DND-41 (cell line): ENCODE results near the gene CFAP73.

Experiments
- EZH2 ChIP-seq: IDR thresholded peaks from 3 replicates; pipeline ENCODE4 v1.6.1; 2012; ENCODE audit warnings: borderline replicate concordance, low read depth, mild to moderate bottlenecking, moderate library complexity, low read length, inconsistent platforms; ENCODE audit not compliant: severe bottlenecking
- TF ChIP-seq, protein P1 (sequence below): IDR thresholded peaks from 2 replicates; pipeline ENCODE4 v1.5.1; 2012; ENCODE audit warnings: borderline replicate concordance, low read length, moderate library complexity, mild to moderate bottlenecking; ENCODE audit not compliant: poor library complexity, severe bottlenecking; ENCODE audit errors: extremely low read depth

DNA sequence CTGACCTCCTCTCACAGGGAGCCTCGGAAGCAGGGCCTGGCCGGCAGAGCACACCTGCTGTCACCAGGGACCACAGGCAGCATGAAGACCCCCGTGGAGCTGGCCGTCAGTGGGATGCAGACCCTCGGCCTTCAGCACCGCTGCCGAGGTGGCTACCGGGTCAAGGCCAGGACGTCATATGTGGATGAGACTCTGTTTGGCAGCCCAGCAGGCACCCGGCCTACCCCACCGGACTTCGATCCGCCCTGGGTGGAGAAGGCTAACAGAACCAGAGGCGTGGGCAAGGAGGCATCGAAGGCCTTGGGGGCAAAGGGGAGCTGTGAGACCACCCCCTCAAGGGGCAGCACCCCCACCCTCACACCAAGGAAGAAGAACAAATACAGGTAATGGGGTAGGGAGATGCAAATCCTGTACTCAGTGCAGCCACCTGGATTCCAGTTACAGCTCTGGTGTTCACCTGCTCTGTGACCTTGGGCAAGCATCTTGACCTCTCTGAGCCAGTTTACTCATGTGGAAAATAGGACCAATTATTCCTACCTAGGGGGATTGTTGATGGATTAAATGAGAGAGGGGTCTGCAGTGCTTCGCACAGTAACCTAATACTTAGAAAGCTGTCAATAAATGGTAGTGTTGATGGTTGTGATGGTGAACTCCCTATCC is 37.3 kb downstream of the CFAP73 start:
- TF ChIP-seq, protein P1, sequence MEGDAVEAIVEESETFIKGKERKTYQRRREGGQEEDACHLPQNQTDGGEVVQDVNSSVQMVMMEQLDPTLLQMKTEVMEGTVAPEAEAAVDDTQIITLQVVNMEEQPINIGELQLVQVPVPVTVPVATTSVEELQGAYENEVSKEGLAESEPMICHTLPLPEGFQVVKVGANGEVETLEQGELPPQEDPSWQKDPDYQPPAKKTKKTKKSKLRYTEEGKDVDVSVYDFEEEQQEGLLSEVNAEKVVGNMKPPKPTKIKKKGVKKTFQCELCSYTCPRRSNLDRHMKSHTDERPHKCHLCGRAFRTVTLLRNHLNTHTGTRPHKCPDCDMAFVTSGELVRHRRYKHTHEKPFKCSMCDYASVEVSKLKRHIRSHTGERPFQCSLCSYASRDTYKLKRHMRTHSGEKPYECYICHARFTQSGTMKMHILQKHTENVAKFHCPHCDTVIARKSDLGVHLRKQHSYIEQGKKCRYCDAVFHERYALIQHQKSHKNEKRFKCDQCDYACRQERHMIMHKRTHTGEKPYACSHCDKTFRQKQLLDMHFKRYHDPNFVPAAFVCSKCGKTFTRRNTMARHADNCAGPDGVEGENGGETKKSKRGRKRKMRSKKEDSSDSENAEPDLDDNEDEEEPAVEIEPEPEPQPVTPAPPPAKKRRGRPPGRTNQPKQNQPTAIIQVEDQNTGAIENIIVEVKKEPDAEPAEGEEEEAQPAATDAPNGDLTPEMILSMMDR, result no peak
- no peak for TF ChIP-seq EZH2
